ENCODE results near the gene BMP4.

DNA sequence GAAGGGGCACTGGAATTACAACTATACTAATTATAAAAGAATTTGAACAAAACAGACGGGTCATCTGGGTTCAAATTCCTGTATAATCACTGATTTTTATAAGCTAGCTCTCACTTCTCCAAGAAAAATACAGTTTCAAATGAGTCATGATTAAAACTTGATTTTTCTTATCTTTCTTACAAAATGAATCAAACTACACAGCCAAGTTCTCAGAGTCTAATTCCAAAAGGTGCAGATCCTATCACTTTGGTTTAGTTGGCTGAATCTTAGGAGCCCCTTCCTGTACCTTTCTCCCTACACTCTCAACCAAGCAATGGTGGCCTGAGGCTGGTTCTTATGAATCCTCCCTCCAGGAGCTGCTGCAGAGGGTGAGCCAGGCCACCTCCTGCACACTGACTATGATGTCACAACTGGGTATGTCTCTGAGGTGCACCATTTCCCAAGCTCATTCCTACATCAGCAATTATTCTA, 43.8 kb upstream of the BMP4 start:
- TF ChIP-seq ZNF20 (CRISPR knock-in tag; IDR thresholded peaks at IDR 0.05), result no peak
- no peak for TF ChIP-seq NFIB (CRISPR knock-in tag; IDR thresholded peaks at IDR 0.05; ENCODE audit: borderline replicate concordance)
- no peak for TF ChIP-seq RBM22 (optimal IDR thresholded peaks at IDR 0.05; ENCODE audit: low read length)
- no peak for TF ChIP-seq HDAC6 (IDR thresholded peaks at IDR 0.05; ENCODE audit: low read depth, low read length)
- TF ChIP-seq, protein P1, sequence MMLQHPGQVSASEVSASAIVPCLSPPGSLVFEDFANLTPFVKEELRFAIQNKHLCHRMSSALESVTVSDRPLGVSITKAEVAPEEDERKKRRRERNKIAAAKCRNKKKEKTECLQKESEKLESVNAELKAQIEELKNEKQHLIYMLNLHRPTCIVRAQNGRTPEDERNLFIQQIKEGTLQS (CRISPR knock-in tag; IDR thresholded peaks at IDR 0.05), result no peak
- TF ChIP-seq, protein P2, sequence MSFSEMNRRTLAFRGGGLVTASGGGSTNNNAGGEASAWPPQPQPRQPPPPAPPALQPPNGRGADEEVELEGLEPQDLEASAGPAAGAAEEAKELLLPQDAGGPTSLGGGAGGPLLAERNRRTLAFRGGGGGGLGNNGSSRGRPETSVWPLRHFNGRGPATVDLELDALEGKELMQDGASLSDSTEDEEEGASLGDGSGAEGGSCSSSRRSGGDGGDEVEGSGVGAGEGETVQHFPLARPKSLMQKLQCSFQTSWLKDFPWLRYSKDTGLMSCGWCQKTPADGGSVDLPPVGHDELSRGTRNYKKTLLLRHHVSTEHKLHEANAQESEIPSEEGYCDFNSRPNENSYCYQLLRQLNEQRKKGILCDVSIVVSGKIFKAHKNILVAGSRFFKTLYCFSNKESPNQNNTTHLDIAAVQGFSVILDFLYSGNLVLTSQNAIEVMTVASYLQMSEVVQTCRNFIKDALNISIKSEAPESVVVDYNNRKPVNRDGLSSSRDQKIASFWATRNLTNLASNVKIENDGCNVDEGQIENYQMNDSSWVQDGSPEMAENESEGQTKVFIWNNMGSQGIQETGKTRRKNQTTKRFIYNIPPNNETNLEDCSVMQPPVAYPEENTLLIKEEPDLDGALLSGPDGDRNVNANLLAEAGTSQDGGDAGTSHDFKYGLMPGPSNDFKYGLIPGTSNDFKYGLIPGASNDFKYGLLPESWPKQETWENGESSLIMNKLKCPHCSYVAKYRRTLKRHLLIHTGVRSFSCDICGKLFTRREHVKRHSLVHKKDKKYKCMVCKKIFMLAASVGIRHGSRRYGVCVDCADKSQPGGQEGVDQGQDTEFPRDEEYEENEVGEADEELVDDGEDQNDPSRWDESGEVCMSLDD (CRISPR knock-in tag; IDR thresholded peaks at IDR 0.05; ENCODE audit: borderline replicate concordance), result no peak
- TF ChIP-seq, protein P3, sequence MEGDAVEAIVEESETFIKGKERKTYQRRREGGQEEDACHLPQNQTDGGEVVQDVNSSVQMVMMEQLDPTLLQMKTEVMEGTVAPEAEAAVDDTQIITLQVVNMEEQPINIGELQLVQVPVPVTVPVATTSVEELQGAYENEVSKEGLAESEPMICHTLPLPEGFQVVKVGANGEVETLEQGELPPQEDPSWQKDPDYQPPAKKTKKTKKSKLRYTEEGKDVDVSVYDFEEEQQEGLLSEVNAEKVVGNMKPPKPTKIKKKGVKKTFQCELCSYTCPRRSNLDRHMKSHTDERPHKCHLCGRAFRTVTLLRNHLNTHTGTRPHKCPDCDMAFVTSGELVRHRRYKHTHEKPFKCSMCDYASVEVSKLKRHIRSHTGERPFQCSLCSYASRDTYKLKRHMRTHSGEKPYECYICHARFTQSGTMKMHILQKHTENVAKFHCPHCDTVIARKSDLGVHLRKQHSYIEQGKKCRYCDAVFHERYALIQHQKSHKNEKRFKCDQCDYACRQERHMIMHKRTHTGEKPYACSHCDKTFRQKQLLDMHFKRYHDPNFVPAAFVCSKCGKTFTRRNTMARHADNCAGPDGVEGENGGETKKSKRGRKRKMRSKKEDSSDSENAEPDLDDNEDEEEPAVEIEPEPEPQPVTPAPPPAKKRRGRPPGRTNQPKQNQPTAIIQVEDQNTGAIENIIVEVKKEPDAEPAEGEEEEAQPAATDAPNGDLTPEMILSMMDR (CRISPR knock-in tag; IDR thresholded peaks at IDR 0.05), result no peak
- TF ChIP-seq, protein P4, sequence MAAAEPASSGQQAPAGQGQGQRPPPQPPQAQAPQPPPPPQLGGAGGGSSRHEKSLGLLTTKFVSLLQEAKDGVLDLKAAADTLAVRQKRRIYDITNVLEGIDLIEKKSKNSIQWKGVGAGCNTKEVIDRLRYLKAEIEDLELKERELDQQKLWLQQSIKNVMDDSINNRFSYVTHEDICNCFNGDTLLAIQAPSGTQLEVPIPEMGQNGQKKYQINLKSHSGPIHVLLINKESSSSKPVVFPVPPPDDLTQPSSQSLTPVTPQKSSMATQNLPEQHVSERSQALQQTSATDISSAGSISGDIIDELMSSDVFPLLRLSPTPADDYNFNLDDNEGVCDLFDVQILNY (CRISPR knock-in tag; conservative IDR thresholded peaks at IDR 0.05), result no peak

All from HepG2 (cell line).